CD4-positive, alpha-beta T cell (primary cell): ENCODE measurements around the gene RASL11B. TPM values are rescaled to one million over a fixed set of nuclear protein-coding genes. Genes with fewer than 3 reads are reported as not detected.

Source experiments
- ATAC-seq: fragments of 200-7000 bp; cut with Tn5 transposase; one replicate; pipeline ENCODE4 v1.10.0; 2022; ENCODE audit warnings: mild to moderate bottlenecking; ENCODE audit not compliant: poor library complexity
- CTCF ChIA-PET: fragments of 350-600 bp; sonication (Branson Sonifier 250); formaldehyde crosslinking; loops from one replicate; lab custom pipeline; 2021; ENCODE audit warnings: antibody characterized with exemption, inconsistent platforms; lab: Charles Lee
- POLR2A ChIA-PET: fragments of 350-600 bp; sonication (Branson Sonifier 250); formaldehyde crosslinking; loops from one replicate; lab custom pipeline; 2021; ENCODE audit warnings: antibody characterized with exemption, inconsistent platforms; lab: Charles Lee
- DNase-seq, 14 experiments: peaks; one replicate each; pipeline ENCODE4 v3.0.0-alpha.2; 2013 to 2020; ENCODE audit warnings: mixed read lengths in 2 of 14
- H3K27ac ChIP-seq, 2 donors: one replicate each; pipeline versions ENCODE4 v1.5.1 to v1.7.0; 2013; ENCODE audit warnings: low read length in 2 of 2, low read depth in 1 of 2, mild to moderate bottlenecking in 1 of 2
- H3K27me3 ChIP-seq, 2 experiments: 1 replicate in 1 of 2; 2 replicates in 1 of 2; pipeline versions ENCODE4 v1.6.1 to v1.7.0; 2013; ENCODE audit warnings: low read length in 2 of 2, control low read depth in 1 of 2, mild to moderate bottlenecking in 1 of 2, moderate library complexity in 1 of 2; ENCODE audit not compliant: insufficient read depth in 2 of 2, control insufficient read depth in 1 of 2
- H3K36me3 ChIP-seq: one replicate; pipeline ENCODE4 v1.6.1; 2013; ENCODE audit warnings: low read length, control low read depth; ENCODE audit not compliant: insufficient read depth
- H3K4me1 ChIP-seq: one replicate; pipeline ENCODE4 v1.6.1; 2013; ENCODE audit warnings: low read length, control low read depth; ENCODE audit not compliant: insufficient read depth
- H3K4me3 ChIP-seq: one replicate; pipeline ENCODE4 v1.5.1; 2013; ENCODE audit warnings: mild to moderate bottlenecking, low read length, moderate library complexity
- H3K9me3 ChIP-seq, 2 experiments: 1 replicate in 1 of 2; 2 replicates in 1 of 2; pipeline versions ENCODE4 v1.6.1 to v1.7.0; 2013; ENCODE audit warnings: low read length in 2 of 2, mild to moderate bottlenecking in 2 of 2, control low read depth in 1 of 2, moderate library complexity in 1 of 2; ENCODE audit not compliant: control insufficient read depth in 1 of 2, insufficient read depth in 1 of 2
- H3K27ac Mint-ChIP-seq: one replicate; pipeline ENCODE4 v1.8.0; 2020; ENCODE audit warnings: mixed read lengths
- H3K27me3 Mint-ChIP-seq: one replicate; pipeline ENCODE4 v1.8.0; 2021; ENCODE audit warnings: mixed read lengths
- H3K36me3 Mint-ChIP-seq: one replicate; pipeline ENCODE4 v1.8.0; 2021; ENCODE audit warnings: low read depth, mixed read lengths
- H3K4me1 Mint-ChIP-seq: one replicate; pipeline ENCODE4 v1.8.0; 2021; ENCODE audit warnings: low read depth, mixed read lengths
- H3K4me3 Mint-ChIP-seq: one replicate; pipeline ENCODE4 v1.8.0; 2020; ENCODE audit warnings: mild to moderate bottlenecking, mixed read lengths
- H3K9me3 Mint-ChIP-seq: one replicate; pipeline ENCODE4 v1.8.0; 2020; ENCODE audit warnings: mixed read lengths
- intact Hi-C, 2 experiments: fragments of 100-400 bp; cut with DNase I in 1 of 2; cut with micrococcal nuclease in 1 of 2; formaldehyde crosslinking; loops; one replicate each; pipeline versions ENCODE4 v1.15.1 to v1.9.0; 2023 to 2025; cut with DNase I, micrococcal nuclease
- total RNA-seq, 174 experiments: library from RNA in 2 of 174; stranded (reverse) in 2 of 174; gene quantifications; one replicate each; pipeline ENCODE4 v1.2.3 and lab custom pipeline; 2021 to 2026
- TF ChIP-seq, protein P1 (sequence below): fragments of 200-600 bp; IDR thresholded peaks from one replicate; pipeline ENCODE4 v1.8.0; 2022; ENCODE audit warnings: antibody characterized with exemption, mild to moderate bottlenecking

The RASL11B gene
- total RNA-seq, 2 experiments from 2014 or later: 0.31 to 0.63 TPM

GRCh38 chr4:52880994-52881393, 18.9 kb downstream of the RASL11B start:
- no peaks in the 10 kb centered on the region for H3K36me3 ChIP-seq
- no peak overlapping the region for H3K4me3 Mint-ChIP-seq
- no peak overlapping the region for H3K27ac Mint-ChIP-seq
- ChIA-PET POLR2A (no interaction called here), CTCF (no interaction called here)
- no peaks in the 10 kb centered on the region for H3K9me3 ChIP-seq
- DNase-seq (no peak), ATAC-seq (no peak)
- H3K27me3 Mint-ChIP-seq: no peaks in the 10 kb centered on the region
- H3K9me3 Mint-ChIP-seq: no peaks in the 10 kb centered on the region
- intact Hi-C loops: no loop called here
- peaks cover 33% of the 10 kb centered on the region for H3K36me3 Mint-ChIP-seq
- H3K4me3 ChIP-seq: no peak overlapping the region
- TF ChIP-seq, protein P1, sequence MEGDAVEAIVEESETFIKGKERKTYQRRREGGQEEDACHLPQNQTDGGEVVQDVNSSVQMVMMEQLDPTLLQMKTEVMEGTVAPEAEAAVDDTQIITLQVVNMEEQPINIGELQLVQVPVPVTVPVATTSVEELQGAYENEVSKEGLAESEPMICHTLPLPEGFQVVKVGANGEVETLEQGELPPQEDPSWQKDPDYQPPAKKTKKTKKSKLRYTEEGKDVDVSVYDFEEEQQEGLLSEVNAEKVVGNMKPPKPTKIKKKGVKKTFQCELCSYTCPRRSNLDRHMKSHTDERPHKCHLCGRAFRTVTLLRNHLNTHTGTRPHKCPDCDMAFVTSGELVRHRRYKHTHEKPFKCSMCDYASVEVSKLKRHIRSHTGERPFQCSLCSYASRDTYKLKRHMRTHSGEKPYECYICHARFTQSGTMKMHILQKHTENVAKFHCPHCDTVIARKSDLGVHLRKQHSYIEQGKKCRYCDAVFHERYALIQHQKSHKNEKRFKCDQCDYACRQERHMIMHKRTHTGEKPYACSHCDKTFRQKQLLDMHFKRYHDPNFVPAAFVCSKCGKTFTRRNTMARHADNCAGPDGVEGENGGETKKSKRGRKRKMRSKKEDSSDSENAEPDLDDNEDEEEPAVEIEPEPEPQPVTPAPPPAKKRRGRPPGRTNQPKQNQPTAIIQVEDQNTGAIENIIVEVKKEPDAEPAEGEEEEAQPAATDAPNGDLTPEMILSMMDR: no peak
- peaks cover 17% of the 10 kb centered on the region for H3K4me1 Mint-ChIP-seq
- H3K27me3 ChIP-seq: no peaks in the 10 kb centered on the region
- H3K27ac ChIP-seq: no peak overlapping the region
- peaks cover 3% of the 10 kb centered on the region for H3K4me1 ChIP-seq

- DNase-seq: no peak
- no peak for ATAC-seq
- intact Hi-C loops: no loop called here
- Mint-ChIP-seq H3K4me1 (peaks cover 2% of the 10 kb centered on the region), H3K9me3 (no peaks in the 10 kb centered on the region), H3K4me3 (no peak overlapping the region), H3K27ac (no peak overlapping the region), H3K36me3 (peaks cover 39% of the 10 kb centered on the region), H3K27me3 (no peaks in the 10 kb centered on the region)
- Histone ChIP-seq H3K9me3 (peaks cover 0 to 4% of the 10 kb centered on the region in 2 experiments), H3K27me3 (no peaks in the 10 kb centered on the region), H3K36me3 (no peaks in the 10 kb centered on the region), H3K27ac (no peak overlapping the region), H3K4me3 (no peak overlapping the region), H3K4me1 (no peaks in the 10 kb centered on the region)
- POLR2A ChIA-PET: no interaction called here
- TF ChIP-seq, protein P1: no peak
- CTCF ChIA-PET: no interaction called here
Measured at GRCh38 chr4:52883183-52883621, 21.1 kb downstream of the RASL11B start.

DNA sequence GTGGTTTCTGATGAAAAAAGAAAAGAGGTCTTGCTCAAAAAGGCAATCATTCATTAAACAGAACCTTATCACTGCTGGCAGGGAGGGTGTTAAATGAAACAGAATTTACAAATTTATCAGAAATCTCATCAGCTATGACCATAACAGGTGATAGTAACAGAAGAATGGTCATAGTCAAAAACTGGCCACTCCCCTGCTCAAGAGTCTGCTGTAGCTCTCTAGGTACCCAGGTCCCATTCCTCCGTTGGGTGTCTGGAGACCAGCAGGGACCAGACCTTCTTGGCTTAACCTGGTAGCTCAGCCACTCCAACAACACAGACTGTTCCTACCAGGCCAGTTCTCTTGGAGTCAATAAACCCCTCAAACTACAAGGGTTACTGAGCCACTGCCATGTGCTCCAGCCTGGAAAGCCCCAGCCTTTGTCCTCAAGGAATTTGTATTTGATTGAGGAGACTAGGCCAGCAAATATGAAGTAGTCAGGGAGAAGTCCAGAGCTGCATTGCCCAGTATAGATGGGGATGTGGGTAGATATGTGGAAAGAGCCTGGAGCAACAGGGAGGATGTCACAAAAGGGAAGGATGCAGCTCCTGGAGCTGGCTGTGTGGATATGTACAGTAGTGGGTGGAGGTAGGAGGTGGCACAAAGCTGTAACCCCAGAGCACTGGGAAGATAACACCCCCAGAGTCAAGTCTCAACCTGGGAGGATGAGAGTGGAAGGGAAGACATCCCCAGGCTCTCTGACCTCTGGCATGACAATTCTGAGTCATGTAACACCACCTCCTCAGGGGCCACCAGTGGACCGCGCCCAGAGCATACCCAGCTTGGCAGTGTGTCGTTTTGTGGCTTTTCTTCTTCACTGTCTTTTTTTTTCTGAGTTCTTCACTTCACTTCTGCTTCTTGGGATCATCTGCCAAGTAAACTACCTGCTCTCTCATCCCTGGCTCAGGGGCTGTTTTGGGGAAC, 21.9 kb downstream of the RASL11B start:
- Mint-ChIP-seq H3K4me3 (no peak overlapping the region), H3K36me3 (peaks cover 47% of the 10 kb centered on the region), H3K27ac (no peak overlapping the region), H3K27me3 (no peaks in the 10 kb centered on the region), H3K9me3 (peaks cover 2% of the 10 kb centered on the region), H3K4me1 (no peaks in the 10 kb centered on the region)
- no peak for DNase-seq
- intact Hi-C loops: no loop called here
- H3K36me3 ChIP-seq: no peaks in the 10 kb centered on the region
- TF ChIP-seq, protein P1: no peak
- no peak overlapping the region for H3K27ac ChIP-seq
- POLR2A ChIA-PET: interaction anchor here (0.5 kb wide), 1 partner anchor 833 kb away, joined by 3 read pairs; no protein-coding TSS in a partner anchor
- H3K27me3 ChIP-seq: no peaks in the 10 kb centered on the region
- no peaks in the 10 kb centered on the region for H3K4me1 ChIP-seq
- CTCF ChIA-PET: no interaction called here
- peaks cover 0 to 4% of the 10 kb centered on the region in 2 experiments for H3K9me3 ChIP-seq
- ATAC-seq: no peak
- no peak overlapping the region for H3K4me3 ChIP-seq
